ENCODE results near the gene SLC36A2.
"Not testable (repeated sequence)": the region's sequence is repeated elsewhere in the genome, so short reads cannot be mapped to it uniquely, and the experiment has no call there.

Gene SLC36A2

GRCh38 chr5:151320481-151320880 is 26.9 kb downstream of the SLC36A2 start:
- DNase-seq, result no peak

GRCh38 chr5:151318850-151319732 is 28.3 kb downstream of the SLC36A2 start:
- DNase-seq, result no peak

GRCh38 chr5:151317871-151318270 is 29.5 kb downstream of the SLC36A2 start:
- no peak for DNase-seq

GRCh38 chr5:151315998-151316597 is 31.3 kb downstream of the SLC36A2 start:
- DNase-seq, result peak; percentile 33

- no peak for DNase-seq
Measured at GRCh38 chr5:151313357-151313756, 34.0 kb downstream of the SLC36A2 start.

- no peak for DNase-seq
Measured at GRCh38 chr5:151312756-151313324, 34.5 kb downstream of the SLC36A2 start.

GRCh38 chr5:151310932-151311331 is 36.4 kb downstream of the SLC36A2 start:
- no peak for DNase-seq

GRCh38 chr5:151309821-151310220 is 37.5 kb downstream of the SLC36A2 start:
- DNase-seq, result not testable (repeated sequence)

GRCh38 chr5:151309266-151309665 is 38.1 kb downstream of the SLC36A2 start:
- DNase-seq, result not testable (repeated sequence)

- no peak for DNase-seq
Measured at GRCh38 chr5:151303666-151304065, 43.7 kb downstream of the SLC36A2 start, which contains the start of gene SLC36A3. Gene SLC36A3 (minus strand): TSS chr5:151303766. CDS start chr5:151303354, 412 bp downstream.

GRCh38 chr5:151298063-151298855 is 49.1 kb downstream of the SLC36A2 start:
- no peak for DNase-seq

- DNase-seq, result no peak
Measured at GRCh38 chr5:151296974-151297373, 50.4 kb downstream of the SLC36A2 start.

- no peak for DNase-seq
Measured at GRCh38 chr5:151296478-151296830, 50.9 kb downstream of the SLC36A2 start.

- no peak for DNase-seq
Measured at GRCh38 chr5:151295791-151296477, 51.4 kb downstream of the SLC36A2 start.

GRCh38 chr5:151295138-151295537 is 52.2 kb downstream of the SLC36A2 start:
- no peak for DNase-seq

- DNase-seq, result no peak
Measured at GRCh38 chr5:151293624-151294023, 53.7 kb downstream of the SLC36A2 start.

- DNase-seq, result no peak
Measured at GRCh38 chr5:151288180-151288579, 59.2 kb downstream of the SLC36A2 start.

GRCh38 chr5:151286246-151286645 is 61.1 kb downstream of the SLC36A2 start:
- no peak for DNase-seq

GRCh38 chr5:151285683-151286082 is 61.7 kb downstream of the SLC36A2 start:
- DNase-seq, result no peak

GRCh38 chr5:151284392-151284967 is 62.9 kb downstream of the SLC36A2 start:
- DNase-seq, result no peak

GRCh38 chr5:151283120-151283825 is 64.1 kb downstream of the SLC36A2 start:
- no peak for DNase-seq
